Measurements from ENCODE around the gene RHBDL3.

DNA sequence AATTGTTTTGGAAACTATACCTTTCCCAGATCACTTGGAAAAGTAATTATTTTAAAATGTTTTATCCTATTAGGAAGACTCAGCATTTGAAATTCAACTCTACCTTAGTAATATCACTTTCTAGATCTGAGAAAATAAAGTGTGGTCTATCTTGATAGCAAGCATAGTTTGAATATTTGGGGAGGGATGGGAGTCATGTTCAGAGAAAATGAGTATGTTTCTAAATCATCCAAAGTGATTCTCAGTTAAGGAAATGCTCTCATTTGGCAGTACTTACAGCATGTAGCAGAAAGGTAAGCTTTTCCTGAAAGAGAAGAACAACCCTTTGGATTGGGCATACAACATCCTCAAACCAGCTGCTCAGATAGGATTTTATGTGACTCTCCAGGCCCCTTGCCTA is 69.4 kb downstream of the RHBDL3 start:
- TF ChIP-seq, protein P1, sequence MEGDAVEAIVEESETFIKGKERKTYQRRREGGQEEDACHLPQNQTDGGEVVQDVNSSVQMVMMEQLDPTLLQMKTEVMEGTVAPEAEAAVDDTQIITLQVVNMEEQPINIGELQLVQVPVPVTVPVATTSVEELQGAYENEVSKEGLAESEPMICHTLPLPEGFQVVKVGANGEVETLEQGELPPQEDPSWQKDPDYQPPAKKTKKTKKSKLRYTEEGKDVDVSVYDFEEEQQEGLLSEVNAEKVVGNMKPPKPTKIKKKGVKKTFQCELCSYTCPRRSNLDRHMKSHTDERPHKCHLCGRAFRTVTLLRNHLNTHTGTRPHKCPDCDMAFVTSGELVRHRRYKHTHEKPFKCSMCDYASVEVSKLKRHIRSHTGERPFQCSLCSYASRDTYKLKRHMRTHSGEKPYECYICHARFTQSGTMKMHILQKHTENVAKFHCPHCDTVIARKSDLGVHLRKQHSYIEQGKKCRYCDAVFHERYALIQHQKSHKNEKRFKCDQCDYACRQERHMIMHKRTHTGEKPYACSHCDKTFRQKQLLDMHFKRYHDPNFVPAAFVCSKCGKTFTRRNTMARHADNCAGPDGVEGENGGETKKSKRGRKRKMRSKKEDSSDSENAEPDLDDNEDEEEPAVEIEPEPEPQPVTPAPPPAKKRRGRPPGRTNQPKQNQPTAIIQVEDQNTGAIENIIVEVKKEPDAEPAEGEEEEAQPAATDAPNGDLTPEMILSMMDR (conservative IDR thresholded peaks at IDR 0.05): no peak
- no peak for TF ChIP-seq ZFX (IDR thresholded peaks at IDR 0.05)

All from C4-2B (cell line).